GM19025 (cell line): ENCODE data around the gene HK1.

Source experiments
- ATAC-seq: cut with Tn5 transposase; IDR thresholded peaks from one replicate; pipeline ENCODE4 v1.9.1; 2021; ENCODE audit warnings: mild to moderate bottlenecking, low read depth, moderate library complexity; ENCODE audit not compliant: unreplicated experiment

Gene HK1

DNA sequence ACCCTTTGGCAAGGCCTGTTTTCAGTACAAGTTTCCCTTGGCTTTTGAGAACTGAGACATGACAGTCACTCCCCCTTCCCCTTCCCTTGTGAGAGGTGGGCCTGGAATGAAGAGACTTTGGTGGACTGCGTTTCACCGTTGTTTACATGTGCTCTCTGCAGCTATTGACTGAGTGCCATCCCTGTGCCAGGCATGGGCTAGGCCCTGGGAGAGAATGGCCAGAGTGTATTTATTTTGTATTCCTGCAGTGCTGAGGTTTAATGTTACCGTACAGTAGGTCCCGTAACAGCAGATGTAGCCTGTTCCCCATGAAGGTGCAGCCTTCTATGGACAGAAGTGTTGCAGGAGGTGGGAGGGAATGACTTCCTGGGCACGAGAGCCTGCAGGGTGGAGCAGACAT is 88.4 kb downstream of the HK1 start:
- ATAC-seq: no peak

DNA sequence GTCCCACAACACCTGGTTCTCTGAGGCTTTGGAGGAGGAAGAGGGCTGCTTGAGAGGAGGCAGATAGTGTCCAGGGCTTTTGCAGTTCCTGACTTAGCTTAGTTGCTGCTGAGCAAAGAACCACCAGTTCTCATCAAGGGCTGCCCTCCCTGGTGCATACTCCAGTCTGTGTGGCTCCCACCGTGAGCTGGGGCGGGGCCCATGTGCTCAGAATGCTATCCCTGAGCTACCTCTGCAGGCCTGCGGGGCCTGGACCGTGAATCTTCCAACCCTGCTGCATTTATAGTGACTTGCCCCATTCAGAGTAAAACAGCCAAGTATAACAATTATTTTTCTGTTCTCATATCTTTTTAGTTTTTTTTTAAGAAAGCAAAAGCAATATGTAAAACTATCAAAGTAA is 89.2 kb downstream of the HK1 start:
- no peak for ATAC-seq

DNA sequence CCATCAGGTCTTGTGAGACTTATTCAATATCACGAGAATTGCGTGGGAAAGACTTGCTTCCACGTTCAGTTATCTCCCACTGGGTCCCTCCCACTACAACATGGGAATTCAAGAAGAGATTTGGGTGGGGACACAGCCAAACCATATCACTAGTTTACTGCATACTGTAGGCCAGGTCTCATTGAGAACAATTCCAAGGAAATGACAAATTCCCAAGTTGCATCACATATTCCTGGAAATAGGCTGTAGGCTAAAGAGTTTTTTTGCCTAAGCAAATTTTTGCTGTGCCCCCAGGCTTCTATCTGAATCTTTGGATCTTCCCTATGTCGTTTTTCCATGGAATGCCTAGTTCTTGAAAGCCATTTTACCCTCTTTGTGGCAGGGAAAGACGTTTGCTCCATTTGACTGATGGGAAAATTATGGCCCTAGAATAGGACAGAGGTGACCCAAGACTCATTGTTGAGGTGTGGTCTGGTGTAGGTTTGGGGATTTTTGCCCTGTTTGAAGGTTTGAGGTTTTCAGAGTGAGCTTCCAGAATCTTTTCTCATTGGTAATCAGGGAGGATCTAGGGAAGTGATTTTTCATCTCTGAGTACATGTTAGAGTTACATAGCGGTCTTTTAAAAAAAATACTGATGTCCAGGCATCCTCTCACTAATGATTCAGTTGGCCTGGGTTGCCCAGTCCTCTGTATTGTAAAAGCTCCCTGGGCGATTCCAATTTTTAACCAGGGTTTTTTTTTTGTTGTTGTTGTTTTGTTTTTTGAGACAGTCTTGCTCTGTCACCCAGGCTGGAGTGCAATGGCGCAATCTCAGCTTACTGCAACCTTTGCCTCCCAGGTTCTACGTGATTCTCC is 94.1 kb downstream of the HK1 start:
- no peak for ATAC-seq

DNA sequence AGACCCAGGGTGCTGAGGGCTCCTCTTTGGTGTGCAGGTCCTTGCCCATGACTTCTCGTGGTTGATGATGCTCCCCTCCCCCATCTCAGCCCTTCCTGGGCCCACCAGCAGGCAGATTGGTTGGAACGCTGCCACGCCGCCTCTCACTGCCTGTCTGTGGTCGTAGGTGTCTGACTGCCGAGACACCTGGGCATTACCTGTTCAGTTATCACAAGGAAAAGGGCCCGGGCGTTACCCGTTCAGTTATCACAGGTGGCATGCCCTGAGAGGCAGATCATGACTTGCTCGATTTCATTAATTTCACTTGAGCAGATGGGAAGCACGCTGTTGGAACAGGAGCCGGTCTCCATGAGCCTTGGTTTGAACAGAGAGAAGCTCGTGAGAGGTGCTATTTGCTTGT is 95.9 kb downstream of the HK1 start:
- ATAC-seq: no peak

DNA sequence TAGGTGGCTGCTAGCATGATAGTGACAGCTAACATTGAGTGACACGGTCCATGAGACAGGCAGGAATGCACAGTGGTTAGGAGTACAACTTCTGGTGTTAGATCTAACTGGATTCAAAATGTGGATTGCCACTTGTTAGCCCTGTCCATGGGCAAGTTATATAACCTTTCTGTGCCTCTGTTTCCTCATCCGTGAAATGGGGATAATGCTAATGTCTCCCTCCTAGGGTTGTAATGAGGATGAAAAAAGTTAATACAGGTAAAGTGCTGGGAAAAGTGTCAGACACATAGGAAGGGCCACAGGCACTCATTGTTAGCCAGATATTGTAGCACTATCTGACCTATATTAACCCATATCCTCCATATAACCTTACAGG is 96.6 kb downstream of the HK1 start:
- ATAC-seq: no peak

DNA sequence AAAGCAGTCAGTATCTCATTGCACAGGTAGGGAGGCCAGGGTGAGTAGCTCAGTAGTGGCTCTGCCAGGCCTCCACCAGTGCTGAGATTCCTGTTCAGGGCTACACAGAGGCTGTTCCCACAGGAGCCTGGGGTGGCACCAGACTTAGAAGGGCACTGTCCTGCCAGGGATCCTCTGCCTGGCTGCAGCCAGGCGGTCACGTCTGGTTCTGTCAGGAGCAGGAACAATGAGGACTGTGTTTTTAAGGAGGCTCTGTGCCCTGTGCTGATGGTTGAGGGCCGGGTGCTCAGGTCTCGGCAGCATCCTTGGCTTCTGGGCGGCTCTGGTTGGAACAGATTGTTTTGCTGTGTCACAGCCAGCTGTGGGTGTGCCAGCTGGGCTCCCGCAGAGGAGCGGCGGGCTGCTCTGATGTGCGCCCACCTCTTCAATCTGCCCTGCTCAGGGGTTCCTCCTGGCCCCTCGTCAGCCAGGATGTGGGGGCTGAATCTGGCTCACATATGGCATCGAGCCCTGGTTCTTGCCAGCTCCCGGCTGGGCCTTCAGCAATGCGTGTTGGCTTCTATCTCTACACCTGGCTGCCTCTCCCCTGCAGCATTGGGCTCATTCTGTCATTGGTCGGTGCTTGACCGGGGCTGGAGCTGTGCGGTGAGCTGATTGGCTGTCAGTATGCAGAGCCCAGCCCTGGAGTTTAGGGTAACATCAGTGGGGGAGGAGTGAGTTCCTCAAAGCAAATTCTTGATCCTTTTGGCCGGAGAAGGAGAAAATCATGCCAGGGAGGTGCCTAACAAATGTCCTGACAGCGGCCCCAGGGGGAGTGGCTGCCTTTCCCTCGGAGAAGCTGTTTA is 97.2 kb downstream of the HK1 start:
- no peak for ATAC-seq

DNA sequence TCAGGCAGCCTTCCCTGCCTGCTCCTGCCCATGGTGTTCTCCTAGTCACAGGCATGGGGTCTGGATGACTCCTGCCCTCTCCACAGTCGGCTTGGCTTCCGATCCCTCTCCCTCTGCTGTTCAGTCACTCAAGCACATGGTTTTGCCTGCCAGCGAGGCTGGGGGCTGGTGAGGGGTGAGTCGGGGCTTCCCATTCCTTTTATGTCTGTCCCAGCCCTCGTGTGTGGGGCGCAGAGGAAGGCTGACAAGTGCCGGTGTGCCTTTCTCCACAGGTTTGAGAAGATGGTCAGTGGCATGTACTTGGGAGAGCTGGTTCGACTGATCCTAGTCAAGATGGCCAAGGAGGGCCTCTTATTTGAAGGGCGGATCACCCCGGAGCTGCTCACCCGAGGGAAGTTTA is 98.4 kb downstream of the HK1 start:
- ATAC-seq: no peak

DNA sequence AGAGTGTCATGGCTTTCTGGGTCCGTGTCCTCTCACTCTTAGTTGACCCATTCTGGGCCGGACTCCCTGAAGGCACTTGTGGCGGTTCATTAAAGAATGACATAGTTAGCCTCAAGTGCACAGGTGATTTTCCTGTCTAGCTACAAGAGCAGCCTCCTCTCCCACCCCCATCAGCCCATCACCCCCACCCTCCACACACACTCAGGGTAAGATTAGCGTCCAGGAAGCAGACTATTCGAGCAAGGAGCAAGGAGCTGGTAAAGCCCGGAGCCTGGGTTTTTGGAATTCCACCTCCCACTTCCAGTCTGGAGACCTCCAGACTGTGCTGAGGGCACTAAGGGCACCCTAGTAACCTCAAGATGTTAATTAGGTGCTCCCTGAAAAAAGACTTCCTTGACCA is 98.9 kb downstream of the HK1 start:
- no peak for ATAC-seq

DNA sequence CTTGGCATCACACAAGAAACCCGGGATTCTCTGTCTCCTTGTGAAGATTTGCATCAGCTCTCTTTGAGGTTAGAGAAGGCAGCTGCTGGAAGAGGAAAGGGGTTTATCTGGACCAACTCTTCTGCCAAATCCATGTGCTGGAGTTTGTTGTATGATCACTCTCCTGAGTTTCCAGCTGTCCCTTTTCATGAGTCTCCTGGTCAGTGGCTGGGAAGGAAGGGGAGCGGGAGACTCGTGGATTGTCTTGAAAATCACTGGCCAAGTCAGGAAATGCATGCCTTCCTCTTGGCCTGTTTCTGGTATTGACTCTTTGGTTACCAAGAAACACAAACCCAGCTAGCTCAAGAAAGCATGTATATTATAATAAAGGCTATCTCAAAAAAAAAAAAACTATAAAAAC is 99.6 kb downstream of the HK1 start:
- no peak for ATAC-seq

DNA sequence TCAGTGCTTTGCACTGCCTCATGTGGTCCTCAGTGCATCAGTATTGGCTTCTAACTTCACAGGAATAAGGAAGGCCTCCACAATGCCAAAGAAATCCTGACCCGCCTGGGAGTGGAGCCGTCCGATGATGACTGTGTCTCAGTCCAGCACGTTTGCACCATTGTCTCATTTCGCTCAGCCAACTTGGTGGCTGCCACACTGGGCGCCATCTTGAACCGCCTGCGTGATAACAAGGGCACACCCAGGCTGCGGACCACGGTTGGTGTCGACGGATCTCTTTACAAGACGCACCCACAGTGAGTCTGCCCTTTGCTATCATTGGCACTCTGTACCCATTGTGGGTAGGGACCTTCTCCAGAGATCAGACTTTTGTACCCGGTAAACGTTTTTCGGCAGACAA is 101.5 kb downstream of the HK1 start:
- ATAC-seq: no peak

DNA sequence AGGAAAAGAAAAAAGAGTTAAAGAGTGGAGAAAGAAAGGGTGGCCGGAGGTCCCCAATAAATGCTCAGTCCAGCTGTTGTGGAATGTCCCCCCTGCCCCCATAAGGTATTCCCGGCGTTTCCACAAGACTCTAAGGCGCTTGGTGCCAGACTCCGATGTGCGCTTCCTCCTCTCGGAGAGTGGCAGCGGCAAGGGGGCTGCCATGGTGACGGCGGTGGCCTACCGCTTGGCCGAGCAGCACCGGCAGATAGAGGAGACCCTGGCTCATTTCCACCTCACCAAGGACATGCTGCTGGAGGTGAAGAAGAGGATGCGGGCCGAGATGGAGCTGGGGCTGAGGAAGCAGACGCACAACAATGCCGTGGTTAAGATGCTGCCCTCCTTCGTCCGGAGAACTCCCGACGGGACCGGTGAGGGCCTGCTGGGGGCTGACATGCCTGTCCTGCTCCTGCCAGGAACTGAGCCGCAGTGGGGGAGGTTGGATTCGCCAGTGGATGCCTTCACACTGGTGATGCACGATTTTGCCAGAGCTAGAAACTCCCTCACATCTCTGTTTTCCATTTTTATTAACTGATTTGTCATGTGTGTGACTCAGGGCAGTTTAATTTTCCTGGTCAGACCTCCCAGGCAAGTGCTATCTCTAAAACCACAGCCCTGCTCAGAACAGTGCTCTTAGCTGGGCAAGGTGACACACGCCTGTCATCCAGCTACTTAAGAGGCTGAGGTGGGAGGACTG is 104.3 kb downstream of the HK1 start:
- no peak for ATAC-seq

DNA sequence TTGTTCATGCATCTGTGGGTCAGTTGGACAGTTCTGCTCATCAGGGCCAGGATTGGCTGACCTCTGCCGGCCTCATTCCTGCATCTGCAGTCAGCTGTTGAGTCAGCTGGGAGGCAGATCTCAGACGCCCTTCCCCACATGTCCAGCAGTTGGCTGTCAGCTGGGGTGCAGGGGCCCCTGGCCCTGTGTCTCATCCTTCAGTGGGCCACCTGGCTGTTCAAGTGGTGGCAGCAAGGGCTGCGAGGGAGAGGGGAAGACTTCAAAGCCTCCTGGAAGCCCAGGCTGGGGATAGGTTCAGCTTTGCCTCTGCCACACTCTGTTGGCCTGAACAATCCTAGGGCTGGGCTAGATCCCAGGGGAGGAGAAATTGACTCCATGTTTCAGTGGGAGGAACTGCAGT is 105.3 kb downstream of the HK1 start:
- ATAC-seq: no peak

DNA sequence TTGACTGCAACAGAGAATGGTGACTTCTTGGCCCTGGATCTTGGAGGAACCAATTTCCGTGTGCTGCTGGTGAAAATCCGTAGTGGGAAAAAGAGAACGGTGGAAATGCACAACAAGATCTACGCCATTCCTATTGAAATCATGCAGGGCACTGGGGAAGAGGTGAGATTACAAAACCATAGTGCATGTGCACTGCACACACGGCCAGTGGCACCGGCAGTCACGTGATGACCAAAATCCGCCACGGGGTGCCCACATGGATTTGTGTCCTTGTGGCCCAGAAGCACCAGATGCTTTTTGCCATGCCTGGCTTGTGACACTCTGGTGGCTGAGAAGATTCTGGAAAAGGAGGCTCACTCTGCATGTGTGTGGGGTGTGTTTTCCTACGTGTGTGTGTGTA is 106.0 kb downstream of the HK1 start:
- no peak for ATAC-seq

DNA sequence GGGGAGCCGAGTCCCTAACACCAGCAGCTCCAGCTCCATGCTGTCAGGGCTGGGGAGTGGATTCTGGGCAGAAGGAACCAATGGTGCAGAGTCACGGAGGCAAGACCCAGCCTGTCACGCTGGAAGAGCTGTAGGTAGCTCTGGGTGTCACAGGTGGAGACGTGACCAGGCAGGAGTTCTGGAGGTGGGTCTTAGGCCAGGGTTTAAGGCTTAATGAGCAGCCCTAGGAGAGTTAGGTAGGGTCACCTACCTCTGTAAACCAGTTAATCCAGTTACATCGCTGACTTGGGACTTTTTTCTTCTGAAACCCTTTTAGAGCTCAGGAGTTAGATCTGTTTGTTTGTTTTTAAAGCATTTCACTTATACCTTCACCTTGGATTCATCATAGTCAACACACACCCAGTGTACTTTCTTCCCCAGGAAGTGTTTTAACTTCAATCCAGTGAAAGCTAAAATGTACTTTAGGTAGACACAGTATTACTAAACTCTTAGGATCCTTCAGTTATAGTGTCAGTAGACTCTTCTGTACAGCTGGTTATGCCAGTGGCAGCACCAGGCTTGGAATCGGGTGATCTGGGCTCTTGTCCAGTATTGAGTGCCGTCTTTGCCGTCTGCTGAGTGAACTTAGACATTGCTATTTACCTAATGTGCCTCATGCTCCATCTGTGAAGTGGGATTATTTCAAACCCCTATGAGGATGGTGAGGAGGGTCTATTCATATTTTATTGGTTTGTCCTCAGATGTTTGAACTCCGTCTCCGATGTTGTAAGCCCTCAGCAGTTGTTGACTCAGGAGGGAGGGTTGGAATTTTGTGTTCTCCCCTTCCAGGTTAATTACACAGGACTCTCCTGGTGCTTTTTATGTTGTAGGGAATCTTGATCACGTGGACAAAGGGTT is 107.4 kb downstream of the HK1 start:
- no peak for ATAC-seq

DNA sequence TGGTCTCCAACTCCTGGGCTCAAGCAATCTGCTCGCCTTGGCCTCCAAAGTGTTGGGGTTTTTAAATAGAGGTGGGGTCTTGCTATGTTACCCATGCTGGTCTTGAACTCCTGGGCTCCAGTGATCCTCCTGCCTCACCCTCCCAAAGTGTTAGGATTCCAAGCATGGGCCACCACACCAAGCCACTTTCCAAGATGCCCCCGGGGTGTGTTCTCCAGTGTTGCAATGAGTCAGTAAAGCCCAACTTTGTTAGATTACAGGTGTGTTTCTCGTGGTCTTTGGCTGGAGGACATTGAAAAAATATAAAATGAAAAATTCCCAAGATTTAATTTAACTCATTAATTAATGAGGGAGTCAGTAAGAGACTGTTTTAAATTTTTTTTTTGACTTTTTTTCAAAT is 109.2 kb downstream of the HK1 start:
- no peak for ATAC-seq

DNA sequence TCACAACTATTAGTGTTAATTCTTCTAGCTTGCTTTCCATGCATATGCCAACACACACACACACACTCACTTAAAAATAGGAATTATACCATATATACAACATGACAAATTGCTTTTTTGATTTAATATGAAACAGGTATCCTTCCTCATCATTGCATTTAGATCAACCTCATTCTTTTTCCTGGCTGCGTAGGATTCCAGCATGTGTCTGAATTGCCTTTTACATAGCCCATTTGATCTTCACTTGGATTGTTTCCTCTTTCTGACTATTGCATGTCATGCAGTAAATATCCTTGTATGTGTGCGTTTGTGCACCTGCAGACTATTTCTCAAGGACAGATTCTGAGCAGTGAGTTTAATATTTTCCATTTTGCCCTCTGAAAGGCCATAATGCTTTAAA is 110.2 kb downstream of the HK1 start:
- ATAC-seq: no peak

DNA sequence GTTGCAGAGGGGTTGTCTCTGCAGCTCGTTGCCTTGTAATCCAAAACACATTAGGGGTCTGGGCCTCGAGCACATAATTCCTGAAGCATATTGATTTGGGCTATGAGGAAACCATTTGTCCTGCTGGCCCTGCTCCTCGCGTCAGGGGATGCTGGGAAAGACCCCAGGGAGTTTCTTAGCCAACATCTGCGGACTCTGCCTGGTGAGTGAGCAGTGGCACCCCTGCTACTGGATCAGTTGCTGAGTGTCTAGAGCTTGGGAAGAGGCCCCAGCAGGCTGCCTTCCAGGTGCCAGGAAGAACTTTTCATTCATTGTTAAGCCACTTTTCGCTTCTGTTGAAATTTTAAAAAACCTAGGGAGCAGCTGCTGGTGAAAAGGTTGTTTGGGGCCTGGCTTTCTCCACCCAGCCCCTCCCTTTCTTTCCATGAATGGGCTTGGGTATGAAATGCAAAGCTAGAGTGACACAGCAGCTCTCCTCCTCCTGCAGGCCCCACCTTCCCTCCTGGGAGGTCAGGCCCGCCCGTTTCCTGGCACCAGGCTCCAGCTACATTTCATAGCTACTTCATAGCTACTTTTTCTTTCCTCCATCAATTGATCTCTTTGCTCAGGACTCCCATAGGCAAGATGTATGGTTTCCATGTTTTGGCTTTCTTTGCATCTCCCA is 111.7 kb downstream of the HK1 start:
- no peak for ATAC-seq

DNA sequence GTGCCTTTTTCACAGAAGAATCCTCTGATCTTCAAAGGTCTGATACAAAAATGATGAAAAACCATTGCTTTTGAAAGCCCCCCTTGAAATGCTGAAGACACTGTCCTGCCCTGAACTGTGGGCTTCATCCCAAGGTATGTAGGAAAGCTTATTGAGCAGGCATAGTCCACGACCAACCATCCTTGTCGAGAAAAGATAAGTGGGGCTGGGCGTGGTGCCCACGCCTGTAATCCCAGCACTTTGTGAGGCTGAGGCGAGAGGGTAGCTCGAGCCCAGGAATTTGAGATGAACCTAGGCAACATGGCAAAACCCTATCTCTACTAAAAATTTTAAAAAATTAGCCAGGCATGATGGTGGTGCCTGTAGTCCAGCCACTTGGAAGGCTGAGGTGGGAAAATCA is 112.9 kb downstream of the HK1 start:
- ATAC-seq: no peak

DNA sequence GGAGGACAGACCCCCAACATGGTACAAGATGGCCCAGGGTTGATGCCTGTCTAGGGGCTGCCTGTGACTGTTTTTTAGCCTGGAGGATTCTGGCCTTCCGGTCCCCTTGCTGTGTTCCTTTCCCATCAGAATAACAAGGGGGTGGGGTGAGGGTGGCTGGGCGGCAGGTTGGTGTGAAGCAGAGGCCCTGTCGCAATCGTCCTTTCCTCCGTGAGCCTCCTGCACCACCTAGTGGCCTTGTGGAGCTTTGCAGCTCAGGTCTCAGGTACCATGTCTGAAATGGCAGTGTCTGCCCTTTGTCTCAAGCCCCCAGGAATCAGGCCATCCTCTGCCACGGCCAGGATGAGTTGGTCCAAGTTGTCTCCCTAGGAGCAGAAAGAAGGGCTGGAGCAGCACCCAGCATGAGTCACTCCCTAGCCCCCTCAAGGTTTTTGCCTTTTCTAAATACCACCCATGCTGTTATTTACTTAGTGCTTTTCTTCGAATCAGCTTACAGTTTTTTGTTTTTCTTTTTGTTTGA is 114.2 kb downstream of the HK1 start:
- ATAC-seq: peak; percentile 89

DNA sequence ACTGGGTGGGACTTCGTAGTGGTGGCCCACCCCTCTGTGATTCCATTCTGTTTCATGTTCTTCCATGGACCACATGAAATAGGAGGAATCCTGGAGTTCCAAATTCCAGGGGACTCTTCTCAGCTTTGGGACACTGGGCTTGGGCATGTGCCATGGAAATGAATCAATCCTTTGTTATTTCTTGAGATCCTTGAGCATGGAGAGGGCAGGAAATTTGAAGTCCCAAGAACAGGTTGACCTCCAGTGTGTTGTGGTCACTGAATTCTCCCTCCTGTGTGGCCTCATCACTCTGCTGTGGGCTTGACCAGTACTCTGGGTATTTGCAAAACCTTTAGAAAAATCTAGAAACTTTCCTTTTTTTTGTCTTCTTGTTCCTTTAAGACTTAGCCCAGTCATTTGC is 115.7 kb downstream of the HK1 start:
- no peak for ATAC-seq
